NCI-H1930 (cell line): Measurements from ENCODE around the gene MNAT1.
A peak's percentile ranks its signal among the peaks of the same experiment; 100 is the strongest.
"Not testable (repeated sequence)": the region's sequence is repeated elsewhere in the genome, so short reads cannot be mapped to it uniquely, and the experiment has no call there.

Source experiments
- DNase-seq, 2 experiments: peaks; one replicate each; lab custom pipeline; 2025; lab: John Stamatoyannopoulos, UW

Gene MNAT1

DNA sequence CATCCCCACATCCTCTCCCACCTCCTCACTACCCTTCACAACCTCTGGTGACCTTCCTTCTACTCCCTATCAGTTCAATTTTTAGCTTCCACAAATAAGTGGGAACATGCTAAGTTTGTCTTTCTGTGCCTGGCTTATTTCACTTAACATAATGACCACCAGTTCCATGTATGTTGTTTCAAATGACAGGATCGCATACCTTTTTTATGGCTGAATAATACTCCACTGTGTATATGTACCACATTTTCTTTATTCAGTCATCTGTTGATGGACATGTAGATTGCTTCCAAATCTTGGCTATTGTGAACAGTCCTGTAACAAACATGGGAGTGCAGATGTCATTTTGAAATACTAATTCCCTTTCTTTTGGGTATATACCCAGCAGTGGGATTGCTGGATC lies 147.7 kb downstream of the MNAT1 start:
- DNase-seq = no peak

- no peak for DNase-seq
Observed at GRCh38 chr14:60884134-60884533, 149.6 kb downstream of the MNAT1 start.

DNA sequence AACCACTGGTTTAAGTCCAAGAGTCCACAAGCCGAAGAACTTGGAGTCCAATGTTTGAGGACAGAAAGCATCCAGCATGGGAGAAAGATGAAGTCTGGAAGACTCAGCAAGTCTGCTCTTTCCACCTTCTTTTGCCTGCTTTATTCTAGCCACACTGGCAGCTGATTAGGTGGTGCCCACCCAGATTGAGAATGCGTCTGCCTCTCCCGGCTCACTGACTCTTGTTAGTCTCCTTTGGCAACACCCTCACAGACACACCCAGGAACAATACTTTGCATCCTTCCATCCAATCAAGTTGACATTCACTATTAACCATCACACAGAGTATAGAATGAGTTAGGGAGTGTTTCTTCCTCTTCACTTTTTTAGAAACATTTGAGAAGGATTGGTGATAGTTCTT lies 156.1 kb downstream of the MNAT1 start:
- DNase-seq = not testable (repeated sequence)

GRCh38 chr14:60893911-60894310 lies 159.3 kb downstream of the MNAT1 start:
- no peak for DNase-seq

GRCh38 chr14:60904381-60904780 lies 169.8 kb downstream of the MNAT1 start:
- no peak for DNase-seq

DNA sequence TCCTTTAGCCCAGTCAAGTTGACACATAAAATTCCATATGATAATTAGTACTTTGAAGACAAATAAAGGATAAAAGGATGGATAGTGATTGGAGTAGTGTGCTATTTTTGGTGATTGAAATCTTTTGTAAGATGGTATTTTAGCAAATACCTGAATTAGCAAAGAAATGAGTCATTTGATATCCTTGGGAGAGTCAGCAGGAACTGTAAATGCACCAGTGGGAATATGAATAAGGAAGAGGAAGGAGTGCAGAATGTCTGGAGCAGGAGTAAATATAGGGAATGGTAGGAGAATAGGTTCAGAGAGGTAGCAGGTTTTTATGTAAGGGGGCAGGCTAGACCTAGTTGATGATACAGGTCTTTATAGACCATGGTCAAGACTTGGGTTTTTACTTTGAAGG lies 171.4 kb downstream of the MNAT1 start:
- no peak for DNase-seq

- DNase-seq = no peak
Observed at GRCh38 chr14:60915781-60916180, 181.2 kb downstream of the MNAT1 start.

GRCh38 chr14:60922050-60922449 lies 187.5 kb downstream of the MNAT1 start:
- DNase-seq = no peak

- peak in 1 of 2 experiments; percentile 20 for DNase-seq
Observed at GRCh38 chr14:60925286-60925685, 190.7 kb downstream of the MNAT1 start.

DNA sequence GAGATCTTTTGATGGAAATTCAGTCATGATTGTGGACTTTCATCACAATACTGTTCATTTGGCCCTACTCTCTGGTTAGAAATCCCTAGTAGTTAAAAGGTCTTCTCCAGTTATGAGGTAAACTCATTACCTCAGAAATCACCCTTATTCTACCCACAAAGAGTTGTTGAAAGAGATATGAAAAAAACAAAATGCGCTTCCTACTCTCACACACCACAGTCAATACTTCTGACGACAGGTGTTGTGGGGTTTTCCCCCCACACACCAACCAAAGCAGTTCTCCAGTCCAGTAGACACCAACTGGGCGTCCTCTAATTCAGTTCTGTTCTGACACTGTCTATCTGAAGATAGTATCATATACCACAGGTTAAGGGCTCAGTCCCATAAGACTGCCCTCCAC lies 191.4 kb downstream of the MNAT1 start:
- no peak for DNase-seq

DNA sequence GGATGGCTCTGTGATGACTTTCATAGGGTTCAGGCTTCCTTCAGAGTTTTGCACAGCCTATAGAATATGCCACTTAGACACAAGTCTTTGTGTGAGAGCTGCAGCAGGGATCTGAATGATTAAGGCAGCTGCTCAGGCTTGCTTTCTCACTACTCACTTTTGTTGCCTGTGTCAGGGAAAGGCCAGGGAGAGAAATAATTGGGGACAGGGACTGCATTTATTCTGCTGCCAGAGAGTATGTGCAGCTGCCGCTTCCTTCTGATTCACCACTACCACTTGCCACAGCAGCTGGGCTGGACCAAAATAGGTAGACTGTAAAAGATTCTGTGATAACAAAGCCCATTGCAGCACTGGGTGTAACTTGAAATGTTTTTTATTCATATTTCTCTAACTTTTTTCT lies 196.7 kb downstream of the MNAT1 start:
- peak in 1 of 2 experiments; percentile 38 for DNase-seq

- no peak for DNase-seq
Observed at GRCh38 chr14:60933920-60934655, 199.5 kb downstream of the MNAT1 start.

DNA sequence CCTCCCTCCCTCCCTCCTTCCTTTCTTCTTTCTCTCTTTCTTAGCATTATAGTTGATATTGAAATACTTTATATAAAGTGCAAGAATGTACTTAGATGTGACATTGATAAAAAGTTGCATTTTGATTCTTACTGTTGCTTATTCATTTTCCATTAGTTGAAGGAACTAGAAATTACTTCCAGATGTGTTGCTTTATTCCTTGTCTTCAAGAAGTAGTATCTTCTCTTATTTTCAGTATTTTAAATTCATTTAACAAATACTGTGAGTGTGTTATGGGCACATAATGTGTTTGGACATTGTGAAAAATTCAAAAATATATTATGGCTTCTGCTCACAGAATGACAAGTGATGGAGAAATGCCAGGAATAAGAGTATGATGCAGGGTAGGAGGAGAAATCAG lies 200.8 kb downstream of the MNAT1 start:
- DNase-seq = no peak

GRCh38 chr14:60943637-60944032 lies 209.1 kb downstream of the MNAT1 start:
- no peak for DNase-seq

- peak; percentile 25 to 37 for DNase-seq
Observed at GRCh38 chr14:60944204-60944603, 209.6 kb downstream of the MNAT1 start.

GRCh38 chr14:60945984-60946383 lies 211.4 kb downstream of the MNAT1 start:
- DNase-seq = no peak

DNA sequence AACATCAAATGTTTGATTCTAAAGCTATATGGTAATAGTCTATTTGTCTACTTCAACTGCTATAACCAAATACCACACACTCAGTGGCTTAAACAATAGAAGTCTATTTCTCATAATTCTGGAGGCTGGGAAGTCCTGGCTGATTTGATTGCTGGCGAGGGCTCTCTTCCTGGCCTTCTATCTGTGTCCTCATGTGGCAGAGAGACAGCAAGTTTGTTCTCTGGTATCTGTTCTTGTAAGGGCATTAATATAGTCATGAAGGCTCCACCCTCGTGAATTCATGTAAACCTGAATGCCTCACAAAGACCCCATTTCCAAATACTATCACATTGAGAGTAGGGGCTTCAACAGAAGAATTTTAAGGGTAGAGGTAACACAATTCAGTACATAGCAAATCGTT lies 212.2 kb downstream of the MNAT1 start:
- DNase-seq = no peak

DNA sequence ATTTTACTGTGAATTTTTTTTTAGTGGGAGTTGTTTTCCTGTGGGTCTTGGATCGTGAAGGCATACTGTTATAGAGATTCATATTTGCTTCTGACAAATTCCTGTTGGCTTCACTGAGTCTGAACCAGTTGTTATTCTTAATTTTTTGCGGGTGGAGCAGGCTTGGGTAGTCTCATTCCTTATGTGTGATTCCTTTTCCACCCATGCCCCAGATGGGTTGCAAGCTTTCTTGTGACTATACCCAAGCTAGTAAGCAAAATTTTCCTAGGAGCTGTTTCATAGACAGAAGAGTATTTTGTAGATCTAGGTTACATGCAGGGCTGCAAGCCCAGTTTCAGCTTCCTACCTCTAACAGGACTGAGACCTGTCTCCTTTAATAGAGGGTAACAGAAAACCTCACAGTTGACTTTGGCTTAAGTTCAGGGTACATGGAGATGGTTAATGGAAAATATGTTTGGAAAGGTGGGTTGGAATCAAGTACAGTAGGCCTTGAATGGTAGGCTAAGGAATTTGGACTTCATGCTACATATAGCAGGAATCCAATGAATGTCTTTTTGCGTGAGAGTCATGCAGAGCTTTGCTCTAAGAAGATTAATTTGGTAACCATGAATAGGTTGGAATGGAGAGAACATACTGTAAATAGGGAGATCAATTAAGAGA lies 217.3 kb downstream of the MNAT1 start:
- no peak for DNase-seq

- no peak for DNase-seq
Observed at GRCh38 chr14:60956202-60956601, 221.6 kb downstream of the MNAT1 start.

DNA sequence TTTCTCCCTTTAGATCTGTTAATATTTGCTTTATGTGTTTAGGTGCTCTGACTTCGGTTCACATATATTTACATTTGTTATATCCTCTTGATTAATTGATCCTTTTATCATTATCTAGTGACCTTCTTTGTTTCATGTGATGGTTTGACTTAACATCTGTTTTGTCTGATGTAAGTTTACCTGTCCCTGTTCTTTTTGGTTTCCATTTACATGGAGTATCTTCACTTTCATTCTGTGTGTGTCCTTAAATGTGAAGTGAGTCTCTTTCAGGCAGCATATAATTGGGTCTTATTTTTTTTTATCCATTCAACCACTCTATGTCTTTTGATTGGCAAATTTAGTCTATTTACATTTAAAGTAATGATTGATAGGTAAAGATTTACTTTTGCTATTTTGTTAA lies 222.1 kb downstream of the MNAT1 start:
- DNase-seq = peak in 1 of 2 experiments; percentile 32

DNA sequence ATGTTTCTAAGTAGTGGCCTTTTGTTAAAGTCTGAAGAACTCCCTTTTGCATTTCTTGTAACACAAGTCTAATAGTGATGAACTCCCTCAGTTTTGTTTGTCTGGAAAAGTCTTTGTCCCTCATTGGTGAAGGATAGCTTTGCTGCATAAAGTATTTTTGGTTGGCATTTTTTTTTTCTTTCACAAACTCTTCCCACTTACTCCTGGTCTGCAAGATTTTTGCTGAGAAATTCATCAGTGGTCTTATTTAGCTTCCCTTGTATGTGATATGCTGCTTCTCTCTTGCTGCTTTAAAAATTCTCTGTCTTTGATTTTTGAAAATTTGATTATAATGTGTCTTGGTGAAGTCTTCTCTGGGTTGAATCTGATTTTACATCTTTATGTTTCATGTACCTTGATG lies 223.6 kb downstream of the MNAT1 start:
- DNase-seq = no peak

- no peak for DNase-seq
Observed at GRCh38 chr14:60963761-60964160, 229.2 kb downstream of the MNAT1 start.

DNA sequence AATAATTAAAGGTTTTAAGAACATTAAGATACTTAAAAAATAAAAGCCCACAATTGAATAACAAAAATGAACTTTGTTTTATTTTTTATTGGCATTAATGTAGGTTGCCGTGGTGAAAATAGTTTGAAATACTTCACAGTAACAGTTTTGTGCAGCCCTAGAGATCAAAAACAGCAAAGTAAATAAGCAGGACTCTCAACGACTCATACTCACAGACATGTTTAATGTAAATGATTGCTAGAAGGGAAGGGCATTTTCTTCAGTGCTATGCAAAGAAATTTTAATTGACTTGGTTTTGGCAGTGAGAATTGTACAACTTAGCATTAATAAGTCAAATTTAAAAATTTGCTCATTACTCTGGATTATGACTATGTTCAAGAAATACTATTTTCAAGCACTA lies 230.3 kb downstream of the MNAT1 start:
- no peak for DNase-seq

DNA sequence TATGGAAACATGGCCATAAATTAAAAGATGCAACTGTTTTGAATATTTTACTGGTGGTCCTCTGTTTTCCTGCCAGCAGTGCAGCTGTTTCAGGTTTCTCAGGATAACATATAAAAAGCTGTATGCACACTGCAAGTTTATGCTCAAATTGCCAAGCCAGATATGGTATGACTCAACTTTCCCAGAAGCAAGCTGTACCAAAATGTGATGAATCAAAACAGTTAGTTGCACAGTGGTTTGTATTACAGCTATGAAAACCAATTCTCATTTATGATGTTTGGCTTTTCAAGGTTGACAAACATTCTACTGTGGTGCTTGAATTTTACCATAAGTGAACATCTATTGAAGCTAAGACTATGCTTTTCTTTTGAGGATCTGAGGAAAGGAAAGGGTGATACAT lies 230.8 kb downstream of the MNAT1 start:
- no peak for DNase-seq
